Spleen (tissue), 11 donors: Measurements from ENCODE around the gene SAG. TPM values are rescaled to one million over a fixed set of nuclear protein-coding genes. Genes with fewer than 3 reads are reported as not detected.
"Not testable (repeated sequence)": the region's sequence is repeated elsewhere in the genome, so short reads cannot be mapped to it uniquely, and the experiment has no call there.

ENCODE experiments used
- DNase-seq: peaks from one replicate; pipeline ENCODE4 v3.0.0-alpha.2; 2020
- H3K27ac ChIP-seq, 8 donors: fragments of 200-600 bp; sonication (generic) in 7 of 8; 1 replicate in 4 of 8; 2 replicates in 4 of 8; pipeline versions ENCODE4 v1.5.0 to v1.8.0; 2016 to 2021; ENCODE audit warnings: inconsistent platforms in 4 of 8, mild to moderate bottlenecking in 4 of 8, moderate library complexity in 1 of 8
- H3K27me3 ChIP-seq, 7 donors: fragments of 200-600 bp; sonication (generic) in 6 of 7; replicated peaks in 1 of 7; 1 replicate in 4 of 7; 2 replicates in 3 of 7; pipeline versions ENCODE4 v1.5.0 to v1.8.0; 2016 to 2021; ENCODE audit warnings: inconsistent platforms in 3 of 7, mild to moderate bottlenecking in 1 of 7
- H3K36me3 ChIP-seq, 6 donors: fragments of 200-600 bp; sonication (generic) in 5 of 6; 1 replicate in 4 of 6; 2 replicates in 2 of 6; pipeline versions ENCODE4 v1.5.0 to v1.8.0; 2016 to 2021; ENCODE audit warnings: inconsistent platforms in 2 of 6
- H3K4me1 ChIP-seq, 6 donors: fragments of 200-600 bp; sonication (generic) in 5 of 6; 1 replicate in 3 of 6; 2 replicates in 3 of 6; pipeline versions ENCODE4 v1.5.0 to v1.8.0; 2016 to 2021; ENCODE audit warnings: inconsistent platforms in 3 of 6
- H3K4me3 ChIP-seq, 8 donors: fragments of 200-600 bp; sonication (generic) in 7 of 8; 1 replicate in 4 of 8; 2 replicates in 4 of 8; pipeline versions ENCODE4 v1.5.0 to v1.8.0; 2016 to 2021; ENCODE audit warnings: inconsistent platforms in 4 of 8, mild to moderate bottlenecking in 4 of 8, moderate library complexity in 2 of 8
- H3K9me3 ChIP-seq, 8 donors: fragments of 200-600 bp; sonication (generic) in 7 of 8; 1 replicate in 4 of 8; 2 replicates in 4 of 8; pipeline versions ENCODE4 v1.5.0 to v1.8.0; 2016 to 2021; ENCODE audit warnings: inconsistent platforms in 4 of 8
- CTCF ChIP-seq, 11 experiments: fragments of 200-600 bp in 7 of 11; fragments of 450-650 bp in 4 of 11; sonication (generic) in 4 of 11; IDR thresholded peaks in 8 of 11; conservative IDR thresholded peaks in 3 of 11; 1 replicate in 7 of 11; 2 replicates in 4 of 11; pipeline versions ENCODE4 v1.4.0 to v1.8.0; 2016 to 2021; ENCODE audit warnings: antibody characterized with exemption in 11 of 11, inconsistent platforms in 4 of 11, mild to moderate bottlenecking in 1 of 11
- POLR2A ChIP-seq, 3 donors: fragments of 450-650 bp; IDR thresholded peaks; one replicate each; pipeline ENCODE4 v1.5.1; 2017; ENCODE audit warnings: antibody characterized with exemption in 3 of 3, mild to moderate bottlenecking in 1 of 3
- POLR2AphosphoS5 ChIP-seq, 3 donors: sonication (generic); formaldehyde crosslinking; IDR thresholded peaks; one replicate each; pipeline ENCODE4 v1.5.1; 2017; ENCODE audit warnings: antibody characterized with exemption in 3 of 3
- WGBS, 5 donors: extraction: QIAGEN DNeasy Blood & Tissue Kit in 3 of 5; methylation state at CpG; one replicate each; pipeline versions ENCODE4 v1.1.5 to v1.1.7; 2013 to 2018; 5-methylcytosine and 5-hydroxymethylcytosine counted together
- intact Hi-C: fragments of 100-400 bp; cut with DNase I; formaldehyde crosslinking; loops from one replicate; pipeline ENCODE4 v1.15.0; 2023; ENCODE audit warnings: low total_unique reads
- polyA plus RNA-seq, 3 donors: library from polyadenylated mRNA; stranded (reverse); fragments of 200-250 nt; gene quantifications; one replicate each; pipeline ENCODE4 v1.2.1, GENCODE V29; 2013
- total RNA-seq, 7 donors: library from RNA; depleted of rRNA in 3 of 7; stranded (reverse); fragments of >200 nt in 3 of 7; fragmentation: NEBNext Ultra II Directional in 4 of 7; extraction: Animal tissue kit (Norgen Biotek cat#: 25700) in 4 of 7; gene quantifications; one replicate each; pipeline versions ENCODE4 v1.1.0 to v1.2.1, GENCODE V29; 2016 to 2021
- donor health status: healthy with polysubstance abuse.
- donor health status: DM: no; HTN: no; CAD: no; lungs with moderate emphysema.
- donor health status: DM: no; HTN: no; CAD: no.
- donor health status: Bipolar disorder and iron deficiency.
- donor health status: healthy.
- donor health status: DM: no; HTN: no; CAD: no.
- donor health status: DM: yes; HTN: yes; CAD: no.

SAG gene
- total and polyA plus RNA-seq, 10 donors = 0.09 to 0.20 TPM; not detected in 8

GRCh38 chr2:233373316-233373715, 65.7 kb downstream of the SAG start:
- no peak overlapping the region for H3K4me3 ChIP-seq
- no peaks in the 10 kb centered on the region for H3K9me3 ChIP-seq
- H3K27me3 ChIP-seq = no peaks in the 10 kb centered on the region
- no peak overlapping the region for H3K27ac ChIP-seq
- intact Hi-C loops = no loop called here
- no peak for TF ChIP-seq POLR2A (IDR thresholded peaks at IDR 0.05)
- no peak for TF ChIP-seq POLR2AphosphoS5 (IDR thresholded peaks at IDR 0.05)
- no peak for TF ChIP-seq CTCF (IDR thresholded peaks at IDR 0.05 in 8 of 11, conservative IDR thresholded peaks at IDR 0.05 in 3 of 11)
- peaks cover 0 to 67% (median 6%) of the 10 kb centered on the region in 6 donors for H3K36me3 ChIP-seq
- DNase-seq = no peak
- WGBS, 5 donors = 85 to 95% (median 89%) methylated on average over 5 of the region's 5 CpGs
- H3K4me1 ChIP-seq = peaks cover 4 to 82% (median 29%) of the 10 kb centered on the region in 6 donors

GRCh38 chr2:233374776-233375175, 67.2 kb downstream of the SAG start:
- peaks cover 0 to 67% (median 6%) of the 10 kb centered on the region in 6 donors for H3K36me3 ChIP-seq
- DNase-seq, H3K27ac ChIP-seq, H3K4me3 ChIP-seq, intact Hi-C loops, H3K9me3 ChIP-seq, H3K27me3 ChIP-seq: not testable (repeated sequence)
- 93 to 98% (median 95%) methylated on average over 11 of the region's 11 CpGs for WGBS, 5 donors
- peaks cover 4 to 82% (median 25%) of the 10 kb centered on the region in 6 donors for H3K4me1 ChIP-seq

GRCh38 chr2:233375490-233376314, 68.1 kb downstream of the SAG start:
- peak overlapping the region in 1 of 8 donors; percentile 6 for H3K27ac ChIP-seq
- intact Hi-C loops = no loop called here
- no peak overlapping the region for H3K4me3 ChIP-seq
- no peaks in the 10 kb centered on the region for H3K27me3 ChIP-seq
- no peak for TF ChIP-seq CTCF (IDR thresholded peaks at IDR 0.05 in 8 of 11, conservative IDR thresholded peaks at IDR 0.05 in 3 of 11)
- TF ChIP-seq POLR2AphosphoS5 (IDR thresholded peaks at IDR 0.05) = no peak
- no peak for TF ChIP-seq POLR2A (IDR thresholded peaks at IDR 0.05)
- peaks cover 0 to 67% (median 6%) of the 10 kb centered on the region in 6 donors for H3K36me3 ChIP-seq
- H3K9me3 ChIP-seq = no peaks in the 10 kb centered on the region
- peaks cover 0 to 82% (median 24%) of the 10 kb centered on the region in 6 donors for H3K4me1 ChIP-seq
- WGBS, 5 donors = 61 to 79% (median 72%) methylated on average over 10 of the region's 10 CpGs
- DNase-seq = no peak

GRCh38 chr2:233379034-233379433, 71.4 kb downstream of the SAG start:
- 87 to 93% (median 91%) methylated on average over 6 of the region's 6 CpGs for WGBS, 5 donors
- intact Hi-C loops = no loop called here

More at GRCh38 chr2:233379034-233379433, 71.4 kb downstream of the SAG start:
- H3K27ac ChIP-seq = peak overlapping the region in 4 of 8 donors; percentile 26 to 80 (median 65)
- H3K9me3 ChIP-seq = no peaks in the 10 kb centered on the region
- TF ChIP-seq POLR2A (IDR thresholded peaks at IDR 0.05) = no peak
- TF ChIP-seq CTCF (IDR thresholded peaks at IDR 0.05 in 8 of 11, conservative IDR thresholded peaks at IDR 0.05 in 3 of 11) = no peak
- no peak for TF ChIP-seq POLR2AphosphoS5 (IDR thresholded peaks at IDR 0.05)
- peaks cover 0 to 88% (median 44%) of the 10 kb centered on the region in 6 donors for H3K4me1 ChIP-seq
- no peaks in the 10 kb centered on the region for H3K27me3 ChIP-seq
- no peak for DNase-seq
- peaks cover 0 to 50% (median 0%) of the 10 kb centered on the region in 6 donors for H3K36me3 ChIP-seq
- H3K4me3 ChIP-seq = no peak overlapping the region
